Measurements from ENCODE around the gene CARD19. TPM values are rescaled to one million over a fixed set of nuclear protein-coding genes. Genes with fewer than 3 reads are reported as not detected.

The CARD19 gene
- total and polyA plus RNA-seq, 2 donors (not counting 1 experiment from before 2014, with no cell fraction given): 31.9 to 63.4 TPM

GRCh38 chr9:93129691-93130500 lies 33.9 kb downstream of the CARD19 start:
- H3K27me3 Mint-ChIP-seq: no peaks in the 10 kb centered on the region

More at GRCh38 chr9:93129691-93130500, 33.9 kb downstream of the CARD19 start:
- Histone ChIP-seq H3K4me2 (replicated peaks; ENCODE audit: low read depth, low read length, poor library complexity, severe bottlenecking) (no peak overlapping the region), H3K27ac (ENCODE audit: low read length in 2 of 2) (no peak overlapping the region), H3K79me2 (ENCODE audit: control insufficient read depth, insufficient read depth, low read length) (peaks cover 19% of the 10 kb centered on the region), H3K36me3 (replicated peaks in 1 of 2; ENCODE audit: control extremely low read depth in 1 of 2, control insufficient read depth in 1 of 2, extremely low read depth in 1 of 2, insufficient read depth in 2 of 2, low read length in 1 of 2) (no peaks in the 10 kb centered on the region), H3K4me1 (ENCODE audit: control insufficient read depth in 2 of 2, insufficient read depth in 2 of 2, low read length in 2 of 2) (peaks cover 15 to 30% of the 10 kb centered on the region in 2 donors), H2AFZ (ENCODE audit: insufficient read depth, low read depth, low read length, poor library complexity, severe bottlenecking) (no peak overlapping the region), H3K27me3 (replicated peaks in 1 of 4; ENCODE audit: control extremely low read depth in 1 of 4, control insufficient read depth in 3 of 4, insufficient read depth in 4 of 4, low read length in 3 of 4) (peaks cover 0 to 10% (median 0%) of the 10 kb centered on the region in 4 experiments), H3K4me3 (ENCODE audit: control extremely low read depth in 1 of 5, extremely low read depth in 1 of 5, insufficient read depth in 1 of 5, low read depth in 2 of 5, low read length in 4 of 5) (no peak overlapping the region), H3K9me3 (ENCODE audit: control extremely low read depth in 1 of 3, control insufficient read depth in 2 of 3, insufficient read depth in 1 of 3, low read length in 2 of 3) (no peaks in the 10 kb centered on the region), H3K9ac (ENCODE audit: low read length) (no peak overlapping the region), H4K20me1 (ENCODE audit: control insufficient read depth, insufficient read depth, low read length, poor library complexity, severe bottlenecking) (peaks cover 12% of the 10 kb centered on the region)
- 98% methylated on average over 8 of the region's 11 CpGs for WGBS (ENCODE audit: insufficient coverage)
- intact Hi-C loops (cut with micrococcal nuclease): loop anchor here (10.0 kb wide), 1 partner anchor 435 kb away; no protein-coding TSS in a partner anchor
- ATAC-seq (ENCODE audit: low read depth) (no peak), DNase-seq (no peak)
- Mint-ChIP-seq H3K4me1 (peaks cover 44% of the 10 kb centered on the region), H3K27ac (no peak overlapping the region), H3K4me3 (no peak overlapping the region), H3K9me3 (ENCODE audit: insufficient read depth) (no peaks in the 10 kb centered on the region)
- ChIA-PET POLR2A (interaction anchor here (0.6 kb wide), 1 partner anchor 16 kb away, joined by 3 read pairs; no protein-coding TSS in a partner anchor), CTCF (interaction anchor here (1.3 to 1.7 kb wide), 3 partner anchors 10 to 26 kb away, joined by 3 to 6 read pairs (median 4); no protein-coding TSS in a partner anchor)
- TF ChIP-seq CTCF (IDR thresholded peaks at IDR 0.05): no peak
- no peak for TF ChIP-seq EZH2 (IDR thresholded peaks at IDR 0.05; ENCODE audit: borderline replicate concordance, insufficient read depth, low read depth, low read length, poor library complexity, severe bottlenecking)
